Vagina (tissue), 2 donors: Measurements from ENCODE around the gene CXCR1. TPM values are rescaled to one million over a fixed set of nuclear protein-coding genes. Genes with fewer than 3 reads are reported as not detected.

Experiments used
- DNase-seq, 2 donors: peaks; one replicate each; pipeline ENCODE4 v3.0.0-alpha.2; 2017; ENCODE audit errors: extremely low spot score in 2 of 2
- H3K27ac ChIP-seq: fragments of 200-600 bp; sonication (generic); one replicate; pipeline ENCODE4 v1.5.1; 2019
- H3K27me3 ChIP-seq: fragments of 200-600 bp; sonication (generic); one replicate; pipeline ENCODE4 v1.5.1; 2019
- H3K36me3 ChIP-seq, 2 donors: fragments of 200-600 bp; sonication (generic); one replicate each; pipeline ENCODE4 v1.5.1; 2017 to 2019
- H3K4me1 ChIP-seq: fragments of 200-600 bp; sonication (generic); one replicate; pipeline ENCODE4 v1.5.1; 2019
- H3K4me3 ChIP-seq, 2 donors: fragments of 200-600 bp; sonication (generic); 1 replicate in 1 of 2; 2 replicates in 1 of 2; pipeline ENCODE4 v1.5.1; 2016 to 2019
- H3K9me3 ChIP-seq: fragments of 200-600 bp; sonication (generic); one replicate; pipeline ENCODE4 v1.5.1; 2019
- CTCF ChIP-seq, 3 experiments: fragments of 450-650 bp in 2 of 3; fragments of 200-600 bp in 1 of 3; sonication (generic) in 1 of 3; IDR thresholded peaks; one replicate each; pipeline ENCODE4 v1.5.1; 2017 to 2019; ENCODE audit warnings: antibody characterized with exemption in 3 of 3, mild to moderate bottlenecking in 2 of 3, moderate library complexity in 2 of 3
- POLR2A ChIP-seq, 2 donors: fragments of 450-650 bp; IDR thresholded peaks; one replicate each; pipeline ENCODE4 v1.6.1; 2017; ENCODE audit warnings: antibody characterized with exemption in 2 of 2, mild to moderate bottlenecking in 2 of 2, moderate library complexity in 2 of 2
- POLR2AphosphoS5 ChIP-seq, 2 donors: sonication (generic); formaldehyde crosslinking; IDR thresholded peaks; one replicate each; pipeline ENCODE4 v1.9.0; 2017; ENCODE audit warnings: antibody characterized with exemption in 2 of 2, mild to moderate bottlenecking in 2 of 2, low read depth in 1 of 2; ENCODE audit not compliant: insufficient read depth in 1 of 2
- intact Hi-C: fragments of 100-400 bp; cut with DNase I; formaldehyde crosslinking; loops from one replicate; pipeline ENCODE4 v1.15.1; 2023
- total RNA-seq: library from RNA; depleted of rRNA; stranded (reverse); fragments of >200 nt; gene quantifications from one replicate; pipeline ENCODE4 v1.2.3, GENCODE V29; 2016

The CXCR1 gene
- total RNA-seq, 1 donor from 2014 or later = 0.49 TPM

- intact Hi-C loops = no loop called here
- Histone ChIP-seq H3K27ac (no peak overlapping the region), H3K4me3 (no peak overlapping the region), H3K4me1 (no peaks in the 10 kb centered on the region), H3K9me3 (no peaks in the 10 kb centered on the region), H3K36me3 (no peaks in the 10 kb centered on the region), H3K27me3 (no peaks in the 10 kb centered on the region)
- no peak for DNase-seq
- TF ChIP-seq CTCF (IDR thresholded peaks at IDR 0.05) (no peak), POLR2A (IDR thresholded peaks at IDR 0.05) (no peak), POLR2AphosphoS5 (IDR thresholded peaks at IDR 0.05; ENCODE audit: insufficient read depth in 1 of 2, low read depth in 1 of 2) (no peak)
These were observed 30.2 kb upstream of the CXCR1 start for GRCh38 chr2:218196974-218197373.

DNA sequence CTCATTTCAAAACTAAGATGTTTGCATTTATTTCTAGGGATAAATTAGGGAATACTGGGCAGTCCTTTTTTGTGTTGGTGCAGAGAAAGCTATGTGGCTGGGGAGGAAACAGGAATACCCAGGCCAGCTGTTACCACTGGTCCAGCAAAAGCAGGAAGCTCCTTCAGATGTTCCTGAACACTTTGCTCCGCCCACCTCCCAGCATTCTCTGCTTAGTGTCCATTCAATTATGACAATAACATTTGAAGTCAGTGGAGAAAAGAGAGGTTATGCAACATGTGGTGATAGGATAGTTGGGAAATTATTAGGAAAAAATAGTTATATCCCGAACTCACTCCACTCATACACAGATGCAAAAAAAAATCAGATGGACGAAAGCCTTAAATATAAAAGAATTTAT, 28.1 kb upstream of the CXCR1 start:
- Histone ChIP-seq H3K36me3 (no peaks in the 10 kb centered on the region), H3K4me1 (no peaks in the 10 kb centered on the region), H3K27me3 (no peaks in the 10 kb centered on the region), H3K4me3 (no peak overlapping the region), H3K27ac (no peak overlapping the region), H3K9me3 (no peaks in the 10 kb centered on the region)
- no peak for TF ChIP-seq CTCF (IDR thresholded peaks at IDR 0.05)
- no peak for TF ChIP-seq POLR2AphosphoS5 (IDR thresholded peaks at IDR 0.05; ENCODE audit: insufficient read depth in 1 of 2, low read depth in 1 of 2)
- no peak for TF ChIP-seq POLR2A (IDR thresholded peaks at IDR 0.05)
- intact Hi-C loops = no loop called here
- no peak for DNase-seq

GRCh38 chr2:218193701-218194100, 26.9 kb upstream of the CXCR1 start:
- H3K27me3 ChIP-seq = no peaks in the 10 kb centered on the region
- intact Hi-C loops = no loop called here
- no peaks in the 10 kb centered on the region for H3K4me1 ChIP-seq
- no peaks in the 10 kb centered on the region for H3K9me3 ChIP-seq
- no peak overlapping the region for H3K27ac ChIP-seq
- H3K36me3 ChIP-seq = no peaks in the 10 kb centered on the region
- H3K4me3 ChIP-seq = no peak overlapping the region
- TF ChIP-seq POLR2AphosphoS5 (IDR thresholded peaks at IDR 0.05; ENCODE audit: insufficient read depth in 1 of 2, low read depth in 1 of 2) (no peak), CTCF (IDR thresholded peaks at IDR 0.05) (no peak), POLR2A (IDR thresholded peaks at IDR 0.05) (no peak)
- DNase-seq = no peak

GRCh38 chr2:218192902-218193430, 26.2 kb upstream of the CXCR1 start:
- DNase-seq = no peak
- Histone ChIP-seq H3K4me1 (no peaks in the 10 kb centered on the region), H3K9me3 (no peaks in the 10 kb centered on the region), H3K36me3 (no peaks in the 10 kb centered on the region), H3K27me3 (no peaks in the 10 kb centered on the region), H3K4me3 (no peak overlapping the region), H3K27ac (no peak overlapping the region)
- intact Hi-C loops = no loop called here
- no peak for TF ChIP-seq POLR2A (IDR thresholded peaks at IDR 0.05)
- TF ChIP-seq CTCF (IDR thresholded peaks at IDR 0.05) = no peak
- no peak for TF ChIP-seq POLR2AphosphoS5 (IDR thresholded peaks at IDR 0.05; ENCODE audit: insufficient read depth in 1 of 2, low read depth in 1 of 2)

GRCh38 chr2:218188528-218188927, 21.8 kb upstream of the CXCR1 start:
- Histone ChIP-seq H3K4me1 (peaks cover 10% of the 10 kb centered on the region), H3K27ac (no peak overlapping the region), H3K4me3 (no peak overlapping the region), H3K36me3 (no peaks in the 10 kb centered on the region), H3K9me3 (no peaks in the 10 kb centered on the region), H3K27me3 (no peaks in the 10 kb centered on the region)
- DNase-seq = no peak
- TF ChIP-seq POLR2AphosphoS5 (IDR thresholded peaks at IDR 0.05; ENCODE audit: insufficient read depth in 1 of 2, low read depth in 1 of 2) (no peak), POLR2A (IDR thresholded peaks at IDR 0.05) (no peak), CTCF (IDR thresholded peaks at IDR 0.05) (no peak)
- intact Hi-C loops = loop anchor here (10.0 kb wide), 1 partner anchor 66 kb away; no protein-coding TSS in a partner anchor
